ENCODE measurements around the gene SHOX. TPM values are rescaled to one million over a fixed set of nuclear protein-coding genes. Genes with fewer than 3 reads are reported as not detected.

SHOX gene
- total and polyA plus RNA-seq, 4 experiments from 2014 or later: not detected

- H3K4me3 Mint-ChIP-seq: no peak overlapping the region
- DNase-seq: no peak
- H3K9me3 ChIP-seq (ENCODE audit: control insufficient read depth in 1 of 2, low read length in 2 of 2): no peaks in the 10 kb centered on the region
- H3K4me3 ChIP-seq (ENCODE audit: low read length in 2 of 2): no peak overlapping the region
- H3K4me1 ChIP-seq (ENCODE audit: insufficient read depth, low read length): no peaks in the 10 kb centered on the region
- peaks cover 25 to 48% of the 10 kb centered on the region in 2 donors for H3K27me3 Mint-ChIP-seq
- H3K27ac Mint-ChIP-seq: no peak overlapping the region
- peaks cover 0 to 4% of the 10 kb centered on the region in 2 donors for H3K36me3 Mint-ChIP-seq
- no peaks in the 10 kb centered on the region for H3K27me3 ChIP-seq (ENCODE audit: insufficient read depth, low read length)
- ChIA-PET CTCF (ENCODE audit: partially characterized antibody) (no interaction called here), POLR2A (ENCODE audit: partially characterized antibody) (no interaction called here)
- H3K4me1 Mint-ChIP-seq: peaks cover 7 to 12% (median 9%) of the 10 kb centered on the region in 4 donors
- H3K27ac ChIP-seq (ENCODE audit: low read depth, low read length): no peak overlapping the region
- intact Hi-C loops (cut with micrococcal nuclease): no loop called here
- peaks cover 0 to 17% (median 4%) of the 10 kb centered on the region in 8 donors for H3K9me3 Mint-ChIP-seq
- no peaks in the 10 kb centered on the region for H3K36me3 ChIP-seq (ENCODE audit: insufficient read depth, low read length)
Observed at GRCh38 chrX:629230-630006, 1.2 kb upstream of the SHOX start.

- H3K9me3 ChIP-seq (ENCODE audit: control insufficient read depth in 1 of 2, low read length in 2 of 2): no peaks in the 10 kb centered on the region
- ChIA-PET POLR2A (ENCODE audit: partially characterized antibody) (no interaction called here), CTCF (ENCODE audit: partially characterized antibody) (no interaction called here)
- peaks cover 25 to 45% of the 10 kb centered on the region in 2 donors for H3K27me3 Mint-ChIP-seq
- intact Hi-C loops (cut with micrococcal nuclease): no loop called here
- H3K36me3 ChIP-seq (ENCODE audit: insufficient read depth, low read length): no peaks in the 10 kb centered on the region
- no peak for DNase-seq
- no peak overlapping the region for H3K4me3 ChIP-seq (ENCODE audit: low read length in 2 of 2)
- H3K4me1 ChIP-seq (ENCODE audit: insufficient read depth, low read length): no peaks in the 10 kb centered on the region
- H3K36me3 Mint-ChIP-seq: peaks cover 0 to 4% of the 10 kb centered on the region in 2 donors
- H3K9me3 Mint-ChIP-seq: peaks cover 0 to 17% (median 4%) of the 10 kb centered on the region in 8 donors
- peaks cover 6 to 12% (median 8%) of the 10 kb centered on the region in 4 donors for H3K4me1 Mint-ChIP-seq
- no peaks in the 10 kb centered on the region for H3K27me3 ChIP-seq (ENCODE audit: insufficient read depth, low read length)
- no peak overlapping the region for H3K27ac ChIP-seq (ENCODE audit: low read depth, low read length)
- H3K27ac Mint-ChIP-seq: no peak overlapping the region
- no peak overlapping the region for H3K4me3 Mint-ChIP-seq
Observed at GRCh38 chrX:630007-630611, 482 bp upstream of the SHOX start.

- H3K4me3 Mint-ChIP-seq: no peak overlapping the region
- peaks cover 0 to 1% of the 10 kb centered on the region in 2 donors for H3K36me3 Mint-ChIP-seq
- CTCF ChIA-PET (ENCODE audit: partially characterized antibody): no interaction called here
- H3K9me3 Mint-ChIP-seq: peaks cover 0 to 10% (median 2%) of the 10 kb centered on the region in 8 donors
- Histone ChIP-seq H3K4me1 (ENCODE audit: insufficient read depth, low read length) (no peaks in the 10 kb centered on the region), H3K27ac (ENCODE audit: low read depth, low read length) (no peak overlapping the region), H3K27me3 (ENCODE audit: insufficient read depth, low read length) (no peaks in the 10 kb centered on the region), H3K4me3 (ENCODE audit: low read length in 2 of 2) (no peak overlapping the region), H3K9me3 (ENCODE audit: control insufficient read depth in 1 of 2, low read length in 2 of 2) (no peaks in the 10 kb centered on the region), H3K36me3 (ENCODE audit: insufficient read depth, low read length) (no peaks in the 10 kb centered on the region)
- POLR2A ChIA-PET (ENCODE audit: partially characterized antibody): no interaction called here
- H3K27me3 Mint-ChIP-seq: peaks cover 29 to 45% of the 10 kb centered on the region in 2 donors
- peaks cover 2 to 10% (median 7%) of the 10 kb centered on the region in 4 donors for H3K4me1 Mint-ChIP-seq
- intact Hi-C loops (cut with micrococcal nuclease): no loop called here
- DNase-seq: no peak
- H3K27ac Mint-ChIP-seq: no peak overlapping the region
Observed at GRCh38 chrX:631802-632365, 1.3 kb downstream of the SHOX start.

GRCh38 chrX:632366-633042, 1.9 kb downstream of the SHOX start:
- H3K27me3 ChIP-seq (ENCODE audit: insufficient read depth, low read length): no peaks in the 10 kb centered on the region
- no peaks in the 10 kb centered on the region for H3K9me3 ChIP-seq (ENCODE audit: control insufficient read depth in 1 of 2, low read length in 2 of 2)
- Mint-ChIP-seq H3K27me3 (peaks cover 32 to 46% of the 10 kb centered on the region in 2 donors), H3K4me1 (peaks cover under 1 to 12% (median 4%) of the 10 kb centered on the region in 4 donors), H3K36me3 (no peaks in the 10 kb centered on the region), H3K4me3 (no peak overlapping the region), H3K9me3 (peaks cover 0 to 9% (median under 1%) of the 10 kb centered on the region in 8 donors), H3K27ac (no peak overlapping the region)
- CTCF ChIA-PET (ENCODE audit: partially characterized antibody): no interaction called here
- DNase-seq: no peak
- no peaks in the 10 kb centered on the region for H3K36me3 ChIP-seq (ENCODE audit: insufficient read depth, low read length)
- H3K27ac ChIP-seq (ENCODE audit: low read depth, low read length): no peak overlapping the region
- intact Hi-C loops (cut with micrococcal nuclease): no loop called here
- H3K4me1 ChIP-seq (ENCODE audit: insufficient read depth, low read length): no peaks in the 10 kb centered on the region
- no peak overlapping the region for H3K4me3 ChIP-seq (ENCODE audit: low read length in 2 of 2)
- POLR2A ChIA-PET (ENCODE audit: partially characterized antibody): no interaction called here

GRCh38 chrX:633043-633984, 2.7 kb downstream of the SHOX start:
- intact Hi-C loops (cut with micrococcal nuclease): no loop called here
- H3K9me3 Mint-ChIP-seq: peaks cover 0 to 9% (median 0%) of the 10 kb centered on the region in 8 donors
- H3K27me3 ChIP-seq (ENCODE audit: insufficient read depth, low read length): no peaks in the 10 kb centered on the region
- H3K27ac ChIP-seq (ENCODE audit: low read depth, low read length): no peak overlapping the region
- peaks cover 5 to 13% (median 8%) of the 10 kb centered on the region in 4 donors for H3K4me1 Mint-ChIP-seq
- H3K4me1 ChIP-seq (ENCODE audit: insufficient read depth, low read length): no peaks in the 10 kb centered on the region
- no peaks in the 10 kb centered on the region for H3K36me3 Mint-ChIP-seq
- ChIA-PET POLR2A (ENCODE audit: partially characterized antibody) (no interaction called here), CTCF (ENCODE audit: partially characterized antibody) (no interaction called here)
- no peaks in the 10 kb centered on the region for H3K36me3 ChIP-seq (ENCODE audit: insufficient read depth, low read length)
- no peak overlapping the region for H3K27ac Mint-ChIP-seq
- no peaks in the 10 kb centered on the region for H3K9me3 ChIP-seq (ENCODE audit: control insufficient read depth in 1 of 2, low read length in 2 of 2)
- no peak overlapping the region for H3K4me3 ChIP-seq (ENCODE audit: low read length in 2 of 2)
- peaks cover 36 to 48% of the 10 kb centered on the region in 2 donors for H3K27me3 Mint-ChIP-seq
- no peak for DNase-seq
- no peak overlapping the region for H3K4me3 Mint-ChIP-seq

GRCh38 chrX:633985-634958, 3.7 kb downstream of the SHOX start:
- Histone ChIP-seq H3K4me1 (ENCODE audit: insufficient read depth, low read length) (no peaks in the 10 kb centered on the region), H3K4me3 (ENCODE audit: low read length in 2 of 2) (no peak overlapping the region), H3K27ac (ENCODE audit: low read depth, low read length) (no peak overlapping the region), H3K36me3 (ENCODE audit: insufficient read depth, low read length) (no peaks in the 10 kb centered on the region), H3K9me3 (ENCODE audit: control insufficient read depth in 1 of 2, low read length in 2 of 2) (no peaks in the 10 kb centered on the region), H3K27me3 (ENCODE audit: insufficient read depth, low read length) (no peaks in the 10 kb centered on the region)
- no peaks in the 10 kb centered on the region for H3K36me3 Mint-ChIP-seq
- CTCF ChIA-PET (ENCODE audit: partially characterized antibody): no interaction called here
- H3K27me3 Mint-ChIP-seq: peaks cover 38 to 47% of the 10 kb centered on the region in 2 donors
- no peak overlapping the region for H3K27ac Mint-ChIP-seq
- peaks cover 5 to 13% (median 8%) of the 10 kb centered on the region in 4 donors for H3K4me1 Mint-ChIP-seq
- peaks cover 0 to 5% (median 0%) of the 10 kb centered on the region in 8 donors for H3K9me3 Mint-ChIP-seq
- DNase-seq: no peak
- intact Hi-C loops (cut with micrococcal nuclease): no loop called here
- no peak overlapping the region for H3K4me3 Mint-ChIP-seq
- POLR2A ChIA-PET (ENCODE audit: partially characterized antibody): no interaction called here
